22Rv1 (cell line): Measurements from ENCODE around the gene S100PBP.

ENCODE experiments used
- H3K27ac ChIP-seq: fragments of 450-650 bp; 2 replicates; pipeline ENCODE4 v1.5.1; 2017
- CTCF ChIP-seq: fragments of 450-650 bp; IDR thresholded peaks from 2 replicates; pipeline ENCODE4 v1.5.1; 2017; ENCODE audit warnings: mild to moderate bottlenecking
- ZFX ChIP-seq: fragments of 450-650 bp; IDR thresholded peaks from 2 replicates; pipeline ENCODE4 v1.6.1; 2017; ENCODE audit warnings: antibody characterized with exemption, borderline replicate concordance

Gene S100PBP

GRCh38 chr1:32891241-32891570, 73.8 kb downstream of the S100PBP start:
- no peak for TF ChIP-seq ZFX
- no peak for TF ChIP-seq CTCF

GRCh38 chr1:32891630-32892029, 74.2 kb downstream of the S100PBP start:
- TF ChIP-seq ZFX (no peak), CTCF (no peak)
- H3K27ac ChIP-seq: no peak overlapping the region

More at GRCh38 chr1:32891241-32891570, 73.8 kb downstream of the S100PBP start:
- H3K27ac ChIP-seq: no peak overlapping the region

- peak overlapping the region; percentile 92 for H3K27ac ChIP-seq
- peak; percentile 99 for TF ChIP-seq CTCF
- no peak for TF ChIP-seq ZFX
Observed at GRCh38 chr1:32892368-32893197, 75.1 kb downstream of the S100PBP start.

- TF ChIP-seq ZFX (no peak), CTCF (peak; percentile 89)
- peak overlapping the region; percentile 92 for H3K27ac ChIP-seq
Observed at GRCh38 chr1:32893198-32894018, 76.0 kb downstream of the S100PBP start.

GRCh38 chr1:32894019-32894600, 76.7 kb downstream of the S100PBP start:
- peak overlapping the region; percentile 92 for H3K27ac ChIP-seq
- no peak for TF ChIP-seq ZFX
- no peak for TF ChIP-seq CTCF

GRCh38 chr1:32894681-32895080, 77.2 kb downstream of the S100PBP start:
- H3K27ac ChIP-seq: peak overlapping the region; percentile 92
- TF ChIP-seq CTCF (no peak), ZFX (no peak)
